PFSK-1 (cell line): ENCODE data around the gene ACE.

ENCODE experiments used
- POLR2AphosphoS5 ChIP-seq: IDR thresholded peaks from 2 replicates; pipeline ENCODE4 v1.6.1; 2012; ENCODE audit warnings: low read depth, mild to moderate bottlenecking, control low read depth, low read length, moderate library complexity
- TF ChIP-seq, protein P1 (sequence below), 2 experiments: IDR thresholded peaks; 2 replicates each; pipeline versions ENCODE4 v1.6.1 to v1.8.0; 2011 to 2012; ENCODE audit warnings: low read depth in 2 of 2, low read length in 2 of 2, control low read depth in 1 of 2, inconsistent platforms in 1 of 2, mild to moderate bottlenecking in 1 of 2, moderate library complexity in 1 of 2; ENCODE audit not compliant: insufficient read depth in 1 of 2

DNA sequence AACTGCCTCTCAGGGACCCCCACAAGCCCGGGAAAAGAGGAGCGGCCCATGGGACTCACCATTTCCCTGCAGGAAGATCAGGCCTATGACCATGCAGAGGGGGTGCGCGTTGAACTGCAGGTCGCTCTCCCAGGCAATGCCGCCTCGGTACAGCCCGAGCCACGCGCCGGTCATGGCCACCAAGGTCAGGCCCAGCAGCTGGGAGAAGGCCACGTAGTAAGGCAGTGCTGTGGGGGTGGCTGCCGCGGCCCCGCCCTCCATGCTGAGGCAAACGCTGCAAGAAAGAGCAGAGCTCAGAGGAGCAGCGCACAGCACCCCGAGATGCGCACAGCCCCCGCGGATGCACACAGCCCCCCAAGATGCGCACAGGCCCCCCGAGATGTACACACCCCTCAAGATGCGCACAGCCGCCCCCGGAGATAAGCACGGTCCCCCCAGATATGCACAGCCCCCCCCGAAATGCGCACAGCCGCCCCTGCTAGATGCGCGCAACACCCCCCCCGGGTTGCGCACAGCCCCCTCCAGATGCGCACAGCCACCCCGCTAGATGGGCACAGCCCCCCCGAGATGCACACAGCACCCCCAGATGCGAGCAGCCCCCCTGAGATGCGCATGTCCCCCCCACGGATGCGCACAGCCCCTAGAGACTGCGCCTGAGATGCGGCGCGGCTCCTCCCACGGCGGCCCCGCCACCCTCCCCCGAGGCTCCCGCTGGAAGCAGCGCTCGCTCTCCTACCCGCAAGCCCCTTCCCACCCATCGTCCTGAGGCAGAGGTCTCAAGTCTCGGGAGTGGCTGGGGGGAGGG is 39.4 kb upstream of the ACE start:
- TF ChIP-seq, protein P1, sequence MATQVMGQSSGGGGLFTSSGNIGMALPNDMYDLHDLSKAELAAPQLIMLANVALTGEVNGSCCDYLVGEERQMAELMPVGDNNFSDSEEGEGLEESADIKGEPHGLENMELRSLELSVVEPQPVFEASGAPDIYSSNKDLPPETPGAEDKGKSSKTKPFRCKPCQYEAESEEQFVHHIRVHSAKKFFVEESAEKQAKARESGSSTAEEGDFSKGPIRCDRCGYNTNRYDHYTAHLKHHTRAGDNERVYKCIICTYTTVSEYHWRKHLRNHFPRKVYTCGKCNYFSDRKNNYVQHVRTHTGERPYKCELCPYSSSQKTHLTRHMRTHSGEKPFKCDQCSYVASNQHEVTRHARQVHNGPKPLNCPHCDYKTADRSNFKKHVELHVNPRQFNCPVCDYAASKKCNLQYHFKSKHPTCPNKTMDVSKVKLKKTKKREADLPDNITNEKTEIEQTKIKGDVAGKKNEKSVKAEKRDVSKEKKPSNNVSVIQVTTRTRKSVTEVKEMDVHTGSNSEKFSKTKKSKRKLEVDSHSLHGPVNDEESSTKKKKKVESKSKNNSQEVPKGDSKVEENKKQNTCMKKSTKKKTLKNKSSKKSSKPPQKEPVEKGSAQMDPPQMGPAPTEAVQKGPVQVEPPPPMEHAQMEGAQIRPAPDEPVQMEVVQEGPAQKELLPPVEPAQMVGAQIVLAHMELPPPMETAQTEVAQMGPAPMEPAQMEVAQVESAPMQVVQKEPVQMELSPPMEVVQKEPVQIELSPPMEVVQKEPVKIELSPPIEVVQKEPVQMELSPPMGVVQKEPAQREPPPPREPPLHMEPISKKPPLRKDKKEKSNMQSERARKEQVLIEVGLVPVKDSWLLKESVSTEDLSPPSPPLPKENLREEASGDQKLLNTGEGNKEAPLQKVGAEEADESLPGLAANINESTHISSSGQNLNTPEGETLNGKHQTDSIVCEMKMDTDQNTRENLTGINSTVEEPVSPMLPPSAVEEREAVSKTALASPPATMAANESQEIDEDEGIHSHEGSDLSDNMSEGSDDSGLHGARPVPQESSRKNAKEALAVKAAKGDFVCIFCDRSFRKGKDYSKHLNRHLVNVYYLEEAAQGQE (IDR thresholded peaks at IDR 0.05; ENCODE audit: insufficient read depth in 1 of 2, low read depth in 2 of 2, low read length in 2 of 2), result no peak
- no peak for TF ChIP-seq POLR2AphosphoS5
